A673 (cell line): ENCODE measurements around the gene INHBA. TPM values are rescaled to one million over a fixed set of nuclear protein-coding genes. Genes with fewer than 3 reads are reported as not detected.

Experiments used
- BruUV-seq: library from RNA; stranded (reverse); fragments of 400-500 nt; replicated peaks from 2 replicates; lab custom pipeline; 2021; lab: Mats Ljungman, UMichigan
- CTCF ChIA-PET: fragments of 300-600 bp; sonication (Branson Sonifier 250); formaldehyde crosslinking; loops from one replicate; lab custom pipeline; 2022; ENCODE audit warnings: antibody characterized with exemption; lab: Charles Lee
- POLR2A ChIA-PET: fragments of 300-600 bp; sonication (Branson Sonifier 250); formaldehyde crosslinking; loops from one replicate; lab custom pipeline; 2022; ENCODE audit warnings: antibody characterized with exemption; ENCODE audit not compliant: low non-redundant PET; lab: Charles Lee
- DNase-seq: peaks from one replicate; pipeline ENCODE4 v3.0.0-alpha.2; 2015; ENCODE audit warnings: low spot score
- H3K27ac ChIP-seq: fragments of 200-600 bp; sonication (generic); 2 replicates; pipeline ENCODE4 v1.5.1; 2016; ENCODE audit warnings: mixed run types, low read depth, mild to moderate bottlenecking, mixed read lengths, antibody characterized with exemption, low read length; ENCODE audit not compliant: poor library complexity, severe bottlenecking
- H3K27me3 ChIP-seq: fragments of 200-600 bp; sonication (generic); replicated peaks from 2 replicates; pipeline ENCODE4 v1.6.1; 2017; ENCODE audit warnings: mixed run types, low read depth, mild to moderate bottlenecking, mixed read lengths, antibody characterized with exemption, low read length; ENCODE audit not compliant: insufficient read depth, poor library complexity
- H3K36me3 ChIP-seq: fragments of 200-600 bp; sonication (generic); 2 replicates; pipeline ENCODE4 v1.6.1; 2016; ENCODE audit warnings: mixed run types, mild to moderate bottlenecking, mixed read lengths, antibody characterized with exemption, low read length; ENCODE audit not compliant: insufficient read depth, poor library complexity, severe bottlenecking
- H3K4me1 ChIP-seq: fragments of 200-600 bp; sonication (generic); 2 replicates; pipeline ENCODE4 v1.6.1; 2017; ENCODE audit warnings: mixed run types, mild to moderate bottlenecking, mixed read lengths, antibody characterized with exemption, low read length; ENCODE audit not compliant: insufficient read depth, poor library complexity, severe bottlenecking
- H3K4me3 ChIP-seq: fragments of 200-600 bp; sonication (generic); 2 replicates; pipeline ENCODE4 v1.5.1; 2016; ENCODE audit warnings: low read depth, mixed run types, mild to moderate bottlenecking, mixed read lengths, low read length; ENCODE audit not compliant: poor library complexity, severe bottlenecking
- H3K9me3 ChIP-seq: fragments of 200-600 bp; sonication (generic); 2 replicates; pipeline ENCODE4 v1.6.1; 2016; ENCODE audit warnings: mixed run types, low read depth, mild to moderate bottlenecking, mixed read lengths, antibody characterized with exemption, low read length; ENCODE audit not compliant: poor library complexity, severe bottlenecking
- EZH2 ChIP-seq: fragments of 200-600 bp; sonication (generic); IDR thresholded peaks from 2 replicates; pipeline ENCODE4 v1.6.1; 2017; ENCODE audit warnings: borderline replicate concordance, low read depth, mild to moderate bottlenecking, mixed read lengths, antibody characterized with exemption, low read length; ENCODE audit not compliant: poor library complexity, severe bottlenecking
- intact Hi-C: fragments of 100-400 bp; cut with micrococcal nuclease; formaldehyde crosslinking; loops from one replicate; pipeline ENCODE4 v1.10.0; 2022; ENCODE audit not compliant: unreplicated experiment
- total RNA-seq: library from RNA; stranded (reverse); gene quantifications from 2 replicates; pipeline ENCODE4 v1.2.3, GENCODE V29; 2021
- TF ChIP-seq, protein P1 (sequence below): fragments of 300-800, 200-600 bp; sonication (generic); conservative IDR thresholded peaks from 2 replicates; pipeline ENCODE4 v1.5.1; 2017; ENCODE audit warnings: low read depth, mild to moderate bottlenecking, antibody characterized with exemption, low read length, moderate library complexity, mixed read lengths

INHBA gene
- total RNA-seq, 1 experiment from 2014 or later = 1.7 TPM

DNA sequence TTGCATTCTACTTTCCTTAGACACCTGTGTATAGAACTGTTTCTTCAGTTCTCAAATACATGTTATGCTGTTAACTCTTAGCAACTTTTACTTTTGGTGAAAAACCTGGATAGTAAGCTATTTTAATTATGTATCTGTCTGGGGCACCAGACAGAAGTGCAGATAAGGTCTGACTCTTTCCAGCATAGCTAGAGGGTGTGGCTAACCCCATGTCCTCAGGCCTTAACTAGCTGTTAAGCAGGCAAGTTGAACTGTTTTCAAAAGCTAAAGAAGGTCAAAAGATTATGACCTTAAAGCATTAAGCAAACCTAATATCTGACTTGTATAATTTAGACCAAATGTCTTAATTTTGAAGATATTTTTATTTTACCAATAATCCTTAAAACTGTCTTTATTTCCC is 45.1 kb upstream of the INHBA start:
- no peak for TF ChIP-seq EZH2
- TF ChIP-seq, protein P1, sequence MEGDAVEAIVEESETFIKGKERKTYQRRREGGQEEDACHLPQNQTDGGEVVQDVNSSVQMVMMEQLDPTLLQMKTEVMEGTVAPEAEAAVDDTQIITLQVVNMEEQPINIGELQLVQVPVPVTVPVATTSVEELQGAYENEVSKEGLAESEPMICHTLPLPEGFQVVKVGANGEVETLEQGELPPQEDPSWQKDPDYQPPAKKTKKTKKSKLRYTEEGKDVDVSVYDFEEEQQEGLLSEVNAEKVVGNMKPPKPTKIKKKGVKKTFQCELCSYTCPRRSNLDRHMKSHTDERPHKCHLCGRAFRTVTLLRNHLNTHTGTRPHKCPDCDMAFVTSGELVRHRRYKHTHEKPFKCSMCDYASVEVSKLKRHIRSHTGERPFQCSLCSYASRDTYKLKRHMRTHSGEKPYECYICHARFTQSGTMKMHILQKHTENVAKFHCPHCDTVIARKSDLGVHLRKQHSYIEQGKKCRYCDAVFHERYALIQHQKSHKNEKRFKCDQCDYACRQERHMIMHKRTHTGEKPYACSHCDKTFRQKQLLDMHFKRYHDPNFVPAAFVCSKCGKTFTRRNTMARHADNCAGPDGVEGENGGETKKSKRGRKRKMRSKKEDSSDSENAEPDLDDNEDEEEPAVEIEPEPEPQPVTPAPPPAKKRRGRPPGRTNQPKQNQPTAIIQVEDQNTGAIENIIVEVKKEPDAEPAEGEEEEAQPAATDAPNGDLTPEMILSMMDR = no peak
- ChIA-PET CTCF (no interaction called here), POLR2A (no interaction called here)
- no peaks in the 10 kb centered on the region for H3K9me3 ChIP-seq
- H3K4me3 ChIP-seq = no peak overlapping the region
- no peaks in the 10 kb centered on the region for H3K27me3 ChIP-seq
- intact Hi-C loops = no loop called here
- DNase-seq = no peak
- no TSS peak for BruUV-seq
- no peak overlapping the region for H3K27ac ChIP-seq
- no peaks in the 10 kb centered on the region for H3K4me1 ChIP-seq
- no peaks in the 10 kb centered on the region for H3K36me3 ChIP-seq

DNA sequence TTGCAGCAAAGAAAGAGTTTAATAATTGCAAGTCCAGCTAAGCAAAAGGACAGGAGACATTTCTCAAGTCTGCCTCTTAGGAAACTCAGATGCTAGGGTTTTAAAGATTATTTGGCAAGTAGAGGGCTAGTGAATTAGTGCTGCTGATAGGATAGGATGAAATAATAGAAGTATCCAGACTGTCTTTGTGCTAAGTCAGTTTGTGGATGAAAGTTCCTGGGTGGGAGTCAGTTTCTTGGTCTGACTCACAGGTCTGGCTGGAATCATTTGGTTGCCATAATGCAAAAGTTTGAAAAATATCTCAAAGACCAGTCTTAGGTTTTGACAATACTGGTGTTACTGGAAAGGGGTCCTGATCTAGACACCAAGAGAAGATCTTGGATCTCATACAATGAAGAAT is 42.6 kb upstream of the INHBA start:
- no TSS peak for BruUV-seq
- intact Hi-C loops = no loop called here
- Histone ChIP-seq H3K36me3 (no peaks in the 10 kb centered on the region), H3K27me3 (no peaks in the 10 kb centered on the region), H3K9me3 (peaks cover 4% of the 10 kb centered on the region), H3K4me1 (no peaks in the 10 kb centered on the region), H3K4me3 (no peak overlapping the region), H3K27ac (no peak overlapping the region)
- DNase-seq = no peak
- ChIA-PET CTCF (no interaction called here), POLR2A (interaction anchor here (0.6 kb wide), 1 partner anchor 23 kb away, joined by 5 read pairs; no protein-coding TSS in a partner anchor)
- TF ChIP-seq, protein P1 = no peak
- no peak for TF ChIP-seq EZH2

DNA sequence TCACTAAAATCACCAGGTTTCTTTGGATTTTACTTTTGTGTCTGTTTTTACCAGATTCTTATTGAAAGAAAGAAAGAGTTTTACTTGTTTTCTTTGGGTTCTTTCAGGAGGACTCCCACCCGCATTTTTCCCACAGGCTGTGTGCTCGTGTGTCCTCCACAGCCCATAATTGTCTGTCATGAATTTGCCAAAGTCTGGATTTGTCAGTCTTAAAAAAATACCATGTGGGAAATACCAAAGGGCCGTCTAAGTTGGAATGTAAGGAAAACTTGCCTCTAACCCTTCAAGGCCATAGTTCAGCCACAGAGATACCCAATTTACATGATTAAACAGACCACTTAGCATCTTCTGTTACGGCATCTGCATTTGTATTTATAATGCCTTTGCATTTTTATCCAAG is 41.3 kb upstream of the INHBA start:
- H3K9me3 ChIP-seq = peaks cover 4% of the 10 kb centered on the region
- CTCF ChIA-PET = no interaction called here
- H3K4me1 ChIP-seq = no peaks in the 10 kb centered on the region
- intact Hi-C loops = no loop called here
- H3K27me3 ChIP-seq = no peaks in the 10 kb centered on the region
- POLR2A ChIA-PET = no interaction called here
- H3K4me3 ChIP-seq = no peak overlapping the region
- TF ChIP-seq, protein P1 = no peak
- no peak for TF ChIP-seq EZH2
- no peak overlapping the region for H3K27ac ChIP-seq
- no peaks in the 10 kb centered on the region for H3K36me3 ChIP-seq
- DNase-seq = no peak
- BruUV-seq = no TSS peak
